Natural killer cell (primary cell): ENCODE results near the gene IFT172. TPM values are rescaled to one million over a fixed set of nuclear protein-coding genes. Genes with fewer than 3 reads are reported as not detected.

Source experiments
- ATAC-seq, 3 donors: fragments of 150-1000 bp in 2 of 3; fragments of 200-7000 bp in 1 of 3; cut with Tn5 transposase; 1 replicate in 1 of 3; 2 replicates in 2 of 3; pipeline ENCODE4 v1.10.0; 2021; ENCODE audit warnings: mild to moderate bottlenecking in 2 of 3, moderate library complexity in 2 of 3
- DNase-seq, 2 donors: peaks; one replicate each; pipeline versions ENCODE4 v3.0.0 to v3.0.0-alpha.2; 2013 to 2021; ENCODE audit warnings: mixed read lengths in 1 of 2
- H3K27ac ChIP-seq: one replicate; pipeline ENCODE4 v1.5.1; 2013; ENCODE audit warnings: mild to moderate bottlenecking, low read length
- H3K27me3 ChIP-seq: one replicate; pipeline ENCODE4 v1.6.1; 2013; ENCODE audit warnings: low read length; ENCODE audit not compliant: control insufficient read depth, insufficient read depth
- H3K36me3 ChIP-seq: one replicate; pipeline ENCODE4 v1.6.1; 2013; ENCODE audit warnings: low read length; ENCODE audit not compliant: control insufficient read depth, insufficient read depth
- H3K4me1 ChIP-seq: one replicate; pipeline ENCODE4 v1.6.1; 2013; ENCODE audit warnings: low read length; ENCODE audit not compliant: control insufficient read depth, insufficient read depth
- H3K4me3 ChIP-seq: one replicate; pipeline ENCODE4 v1.5.1; 2013; ENCODE audit warnings: low read length
- H3K9me3 ChIP-seq: one replicate; pipeline ENCODE4 v1.6.1; 2013; ENCODE audit warnings: low read length; ENCODE audit not compliant: control insufficient read depth, insufficient read depth
- H3K27ac Mint-ChIP-seq, 2 donors: one replicate each; pipeline ENCODE4 v1.8.0; 2022; ENCODE audit warnings: mild to moderate bottlenecking in 2 of 2, mixed read lengths in 2 of 2, moderate library complexity in 1 of 2
- H3K27me3 Mint-ChIP-seq, 2 donors: one replicate each; pipeline ENCODE4 v1.8.0; 2022; ENCODE audit warnings: low read depth in 2 of 2, mixed read lengths in 2 of 2
- H3K36me3 Mint-ChIP-seq: one replicate; pipeline ENCODE4 v1.8.0; 2022; ENCODE audit warnings: mixed read lengths
- H3K4me1 Mint-ChIP-seq, 2 donors: one replicate each; pipeline ENCODE4 v1.8.0; 2022; ENCODE audit warnings: mixed read lengths in 2 of 2
- H3K4me3 Mint-ChIP-seq: one replicate; pipeline ENCODE4 v1.8.0; 2022; ENCODE audit warnings: mild to moderate bottlenecking, moderate library complexity, mixed read lengths
- H3K9me3 Mint-ChIP-seq, 2 donors: one replicate each; pipeline ENCODE4 v1.8.0; 2022; ENCODE audit warnings: mixed read lengths in 2 of 2
- CTCF ChIP-seq: fragments of 200-600 bp; IDR thresholded peaks from one replicate; pipeline ENCODE4 v1.8.0; 2022; ENCODE audit warnings: antibody characterized with exemption
- WGBS: methylation state at CpG from one replicate; pipeline ENCODE4 v1.1.7; 2013; ENCODE audit warnings: missing lambda C conversion rate; ENCODE audit not compliant: insufficient coverage; 5-methylcytosine and 5-hydroxymethylcytosine counted together
- intact Hi-C: fragments of 100-400 bp; cut with micrococcal nuclease; formaldehyde crosslinking; loops from one replicate; pipeline ENCODE4 v1.14.2; 2022
- total RNA-seq, 4 donors: library from RNA; stranded (reverse); fragments of 120-200 nt in 1 of 4; gene quantifications; one replicate each; pipeline versions ENCODE4 v1.2.3 to v1.2.4, GENCODE V29; 2013 to 2022

Gene IFT172
- total RNA-seq, 3 donors from 2014 or later (not counting 1 experiment from before 2014, with no cell fraction given), result 24.8 to 35.7 (median 30.7) TPM

- H3K27me3 ChIP-seq, result no peaks in the 10 kb centered on the region
- intact Hi-C loops, result no loop called here
- ATAC-seq, result no peak
- no peak overlapping the region for H3K4me3 ChIP-seq
- H3K4me1 ChIP-seq, result no peaks in the 10 kb centered on the region
- no peaks in the 10 kb centered on the region for H3K36me3 Mint-ChIP-seq
- H3K27ac ChIP-seq, result no peak overlapping the region
- no peaks in the 10 kb centered on the region for H3K9me3 Mint-ChIP-seq
- no peaks in the 10 kb centered on the region for H3K36me3 ChIP-seq
- 85% methylated on average over 5 of the region's 5 CpGs for WGBS
- H3K27ac Mint-ChIP-seq, result no peak overlapping the region
- H3K4me1 Mint-ChIP-seq, result no peaks in the 10 kb centered on the region
- no peak for TF ChIP-seq CTCF
- H3K9me3 ChIP-seq, result no peaks in the 10 kb centered on the region
- no peak for DNase-seq
- peaks cover 7 to 12% of the 10 kb centered on the region in 2 donors for H3K27me3 Mint-ChIP-seq
- H3K4me3 Mint-ChIP-seq, result no peak overlapping the region
These were observed 28.7 kb upstream of the IFT172 start for GRCh38 chr2:27518113-27518781.

- no peaks in the 10 kb centered on the region for H3K9me3 Mint-ChIP-seq
- Histone ChIP-seq H3K27me3 (no peaks in the 10 kb centered on the region), H3K27ac (no peak overlapping the region), H3K4me1 (no peaks in the 10 kb centered on the region), H3K9me3 (no peaks in the 10 kb centered on the region), H3K36me3 (no peaks in the 10 kb centered on the region), H3K4me3 (no peak overlapping the region)
- H3K36me3 Mint-ChIP-seq, result no peaks in the 10 kb centered on the region
- intact Hi-C loops, result no loop called here
- H3K27me3 Mint-ChIP-seq, result peaks cover 4 to 19% of the 10 kb centered on the region in 2 donors
- no peaks in the 10 kb centered on the region for H3K4me1 Mint-ChIP-seq
- no peak overlapping the region for H3K4me3 Mint-ChIP-seq
- WGBS, result 63% methylated on average over 5 of the region's 6 CpGs
- no peak for DNase-seq
- no peak overlapping the region for H3K27ac Mint-ChIP-seq
- ATAC-seq, result no peak
- TF ChIP-seq CTCF, result no peak
These were observed 19.8 kb upstream of the IFT172 start for GRCh38 chr2:27509326-27509725.

- no peaks in the 10 kb centered on the region for H3K4me1 Mint-ChIP-seq
- Histone ChIP-seq H3K9me3 (no peaks in the 10 kb centered on the region), H3K36me3 (no peaks in the 10 kb centered on the region), H3K27me3 (no peaks in the 10 kb centered on the region), H3K4me1 (no peaks in the 10 kb centered on the region), H3K4me3 (no peak overlapping the region), H3K27ac (no peak overlapping the region)
- no peak overlapping the region for H3K27ac Mint-ChIP-seq
- H3K4me3 Mint-ChIP-seq, result no peak overlapping the region
- intact Hi-C loops, result no loop called here
- WGBS, result 70% methylated on average over 4 of the region's 4 CpGs
- H3K9me3 Mint-ChIP-seq, result no peaks in the 10 kb centered on the region
- no peaks in the 10 kb centered on the region for H3K36me3 Mint-ChIP-seq
- peaks cover 7 to 20% of the 10 kb centered on the region in 2 donors for H3K27me3 Mint-ChIP-seq
- DNase-seq, result no peak
- no peak for ATAC-seq
- TF ChIP-seq CTCF, result no peak
These were observed 17.8 kb upstream of the IFT172 start for GRCh38 chr2:27507293-27507692.

- Histone ChIP-seq H3K27me3 (no peaks in the 10 kb centered on the region), H3K4me1 (no peaks in the 10 kb centered on the region), H3K9me3 (no peaks in the 10 kb centered on the region), H3K27ac (no peak overlapping the region), H3K36me3 (no peaks in the 10 kb centered on the region), H3K4me3 (no peak overlapping the region)
- no peak for ATAC-seq
- no peak overlapping the region for H3K27ac Mint-ChIP-seq
- no peak for DNase-seq
- no peaks in the 10 kb centered on the region for H3K36me3 Mint-ChIP-seq
- H3K27me3 Mint-ChIP-seq, result peaks cover 7 to 27% of the 10 kb centered on the region in 2 donors
- no peak for TF ChIP-seq CTCF
- 86% methylated on average over 6 of the region's 6 CpGs for WGBS
- H3K4me1 Mint-ChIP-seq, result no peaks in the 10 kb centered on the region
- H3K9me3 Mint-ChIP-seq, result no peaks in the 10 kb centered on the region
- intact Hi-C loops, result no loop called here
- no peak overlapping the region for H3K4me3 Mint-ChIP-seq
These were observed 17.0 kb upstream of the IFT172 start for GRCh38 chr2:27506587-27506986.
